Stimulated activated CD4-positive, alpha-beta T cell treated with anti-CD3 and anti-CD28 coated beads, Interleukin-1b, Interleukin-23, amount 100 ng/mL, for 1 hour (primary cell): Measurements from ENCODE around the gene ARG2.

Experiments
- DNase-seq, 2 donors: peaks; one replicate each; pipeline ENCODE4 v3.0.0-alpha.2; 2020; ENCODE audit warnings: low read depth in 2 of 2

The ARG2 gene

GRCh38 chr14:67683842-67684241 lies 64.1 kb downstream of the ARG2 start:
- DNase-seq = no peak

GRCh38 chr14:67690011-67690410 lies 70.3 kb downstream of the ARG2 start:
- no peak for DNase-seq

GRCh38 chr14:67694791-67695393 lies 75.2 kb downstream of the ARG2 start:
- peak in 1 of 2 donors; percentile 39 for DNase-seq

- DNase-seq = peak; percentile 60 to 61
These were observed 75.8 kb downstream of the ARG2 start, which contains the start of gene RDH11 for GRCh38 chr14:67695394-67695949. TSS of gene RDH11 (minus strand) at chr14:67695764. CDS start at chr14:67695703, 61 bp downstream.

- no peak for DNase-seq
These were observed 77.3 kb downstream of the ARG2 start for GRCh38 chr14:67697006-67697405.

- DNase-seq = no peak
These were observed 78.5 kb downstream of the ARG2 start for GRCh38 chr14:67698179-67698578.
